Measurements from ENCODE around the gene HIP1R.

DNA sequence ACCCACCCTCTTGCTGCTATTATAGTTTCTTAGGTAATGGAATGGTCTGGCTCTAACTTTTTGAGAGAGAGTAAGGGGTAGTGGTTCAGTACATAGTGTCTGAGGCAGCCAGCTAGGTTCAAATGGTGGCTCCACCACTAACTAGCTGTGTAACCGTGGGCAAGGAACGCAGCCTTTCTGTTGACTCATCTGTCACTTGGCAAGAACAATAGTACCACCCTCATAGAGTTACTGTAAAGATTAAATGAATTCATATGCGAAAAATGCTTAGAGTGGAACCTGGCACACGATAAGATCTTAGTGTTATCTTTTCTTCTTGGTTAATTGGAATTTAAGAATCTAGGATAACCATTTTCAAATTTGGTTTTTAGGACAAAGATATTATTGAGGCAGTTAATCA lies 46.9 kb upstream of the HIP1R start:
- TF ChIP-seq, protein P1, sequence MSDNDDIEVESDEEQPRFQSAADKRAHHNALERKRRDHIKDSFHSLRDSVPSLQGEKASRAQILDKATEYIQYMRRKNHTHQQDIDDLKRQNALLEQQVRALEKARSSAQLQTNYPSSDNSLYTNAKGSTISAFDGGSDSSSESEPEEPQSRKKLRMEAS (IDR thresholded peaks at IDR 0.05) = no peak
- TF ChIP-seq, protein P2, sequence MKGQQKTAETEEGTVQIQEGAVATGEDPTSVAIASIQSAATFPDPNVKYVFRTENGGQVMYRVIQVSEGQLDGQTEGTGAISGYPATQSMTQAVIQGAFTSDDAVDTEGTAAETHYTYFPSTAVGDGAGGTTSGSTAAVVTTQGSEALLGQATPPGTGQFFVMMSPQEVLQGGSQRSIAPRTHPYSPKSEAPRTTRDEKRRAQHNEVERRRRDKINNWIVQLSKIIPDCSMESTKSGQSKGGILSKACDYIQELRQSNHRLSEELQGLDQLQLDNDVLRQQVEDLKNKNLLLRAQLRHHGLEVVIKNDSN (IDR thresholded peaks at IDR 0.05) = no peak
- TF ChIP-seq YY1 (IDR thresholded peaks at IDR 0.05; ENCODE audit: low read depth) (no peak), TCF12 (IDR thresholded peaks at IDR 0.05; ENCODE audit: low read depth) (no peak), TEAD4 (IDR thresholded peaks at IDR 0.05) (no peak), CEBPB (IDR thresholded peaks at IDR 0.05) (no peak), EP300 (IDR thresholded peaks at IDR 0.05; ENCODE audit: borderline replicate concordance) (no peak), ZBTB7A (IDR thresholded peaks at IDR 0.05; ENCODE audit: low read depth) (no peak), NFIC (IDR thresholded peaks at IDR 0.05) (no peak), RAD21 (IDR thresholded peaks at IDR 0.05; ENCODE audit: low read depth) (no peak), CREB1 (IDR thresholded peaks at IDR 0.05; ENCODE audit: low read depth) (no peak)

All from Ishikawa (cell line).